Measurements from ENCODE around the gene ANK2.
A peak's percentile ranks its signal among the peaks of the same experiment; 100 is the strongest.

Gene ANK2

DNA sequence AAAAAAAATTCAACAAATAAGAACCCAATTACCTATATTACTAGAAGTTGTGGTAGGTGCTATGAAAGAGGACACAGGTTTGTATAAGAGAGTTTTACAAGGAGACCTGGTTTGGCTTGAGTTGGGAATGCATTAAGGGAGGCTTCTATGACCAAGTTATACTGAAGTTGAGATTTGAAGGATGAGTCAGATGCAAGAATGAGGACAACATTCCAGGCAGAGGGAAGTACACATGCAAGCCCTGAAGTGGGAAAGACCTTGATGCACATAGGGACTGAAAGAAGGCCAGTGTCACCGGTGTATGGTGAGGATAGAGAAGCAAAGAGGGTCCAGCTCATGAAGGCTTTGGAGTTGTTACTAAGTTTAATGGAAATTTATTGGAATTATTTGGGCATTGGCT is 52.2 kb downstream of the ANK2 start:
- no peak for DNase-seq

DNA sequence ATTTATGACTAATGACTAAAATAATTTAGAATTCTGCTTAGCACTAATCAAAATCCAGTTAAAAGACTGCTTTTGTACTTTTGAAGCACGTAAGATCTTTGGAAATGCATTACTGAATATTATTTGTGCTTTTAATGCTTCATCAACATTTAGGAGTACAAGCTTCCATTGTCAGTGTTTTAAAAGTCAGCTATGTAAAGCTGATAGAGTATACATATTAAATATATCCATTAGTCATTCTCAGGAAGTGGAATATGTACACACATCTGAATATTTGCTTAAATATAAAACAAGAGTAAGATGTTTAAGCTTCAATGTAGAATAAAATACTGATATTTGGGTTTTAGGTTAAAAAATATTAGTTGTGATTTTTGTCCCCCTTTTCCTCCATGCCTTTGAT is 54.1 kb downstream of the ANK2 start:
- no peak for DNase-seq

DNA sequence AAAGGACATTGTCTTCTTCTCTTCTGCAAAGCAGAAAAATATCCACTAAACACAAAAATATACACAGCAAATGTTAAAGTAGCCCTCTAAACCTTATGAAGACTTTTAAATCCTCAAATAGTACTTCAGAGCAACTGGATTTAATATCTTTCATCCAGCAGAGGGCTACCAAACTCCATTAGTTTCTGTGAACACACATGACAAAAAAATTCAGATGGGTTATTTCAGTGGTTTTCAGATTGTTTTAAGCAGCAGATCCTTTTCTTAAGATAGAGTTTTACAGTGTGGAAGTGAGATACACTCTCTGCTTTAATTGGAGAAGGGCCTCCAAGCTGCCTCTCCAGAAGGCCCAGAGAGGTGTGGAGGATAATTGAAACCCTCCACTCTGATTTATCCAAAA is 56.7 kb downstream of the ANK2 start:
- DNase-seq, result no peak

DNA sequence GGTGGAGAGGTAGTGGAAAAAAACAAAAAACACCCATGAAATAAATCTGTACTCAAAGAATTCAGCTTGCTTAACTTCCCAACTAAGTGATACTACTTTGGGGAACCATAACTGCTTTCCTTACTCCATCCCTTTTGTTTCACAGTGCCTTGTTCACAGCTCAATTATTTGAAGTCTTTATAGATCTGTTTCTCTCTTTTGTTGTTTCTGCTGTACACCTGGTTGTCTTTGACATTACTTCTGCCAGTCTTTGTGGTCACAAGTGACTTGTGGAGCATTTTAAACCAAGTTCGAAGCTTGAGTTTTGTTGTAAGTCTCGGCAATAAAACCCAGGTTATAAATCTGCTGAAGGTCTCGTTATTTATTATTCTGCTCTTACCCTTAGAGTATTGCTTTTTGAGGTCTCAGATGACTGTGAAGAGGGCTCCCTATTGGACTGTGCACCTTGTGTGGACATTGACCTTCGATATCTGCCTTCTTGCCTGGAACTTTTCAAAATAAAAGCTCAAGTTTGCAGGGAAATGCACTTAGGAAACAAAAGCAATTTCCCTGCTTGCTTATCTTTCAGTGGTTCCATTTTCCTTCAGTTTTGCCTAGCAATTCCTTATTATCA is 59.8 kb downstream of the ANK2 start:
- DNase-seq, result no peak

DNA sequence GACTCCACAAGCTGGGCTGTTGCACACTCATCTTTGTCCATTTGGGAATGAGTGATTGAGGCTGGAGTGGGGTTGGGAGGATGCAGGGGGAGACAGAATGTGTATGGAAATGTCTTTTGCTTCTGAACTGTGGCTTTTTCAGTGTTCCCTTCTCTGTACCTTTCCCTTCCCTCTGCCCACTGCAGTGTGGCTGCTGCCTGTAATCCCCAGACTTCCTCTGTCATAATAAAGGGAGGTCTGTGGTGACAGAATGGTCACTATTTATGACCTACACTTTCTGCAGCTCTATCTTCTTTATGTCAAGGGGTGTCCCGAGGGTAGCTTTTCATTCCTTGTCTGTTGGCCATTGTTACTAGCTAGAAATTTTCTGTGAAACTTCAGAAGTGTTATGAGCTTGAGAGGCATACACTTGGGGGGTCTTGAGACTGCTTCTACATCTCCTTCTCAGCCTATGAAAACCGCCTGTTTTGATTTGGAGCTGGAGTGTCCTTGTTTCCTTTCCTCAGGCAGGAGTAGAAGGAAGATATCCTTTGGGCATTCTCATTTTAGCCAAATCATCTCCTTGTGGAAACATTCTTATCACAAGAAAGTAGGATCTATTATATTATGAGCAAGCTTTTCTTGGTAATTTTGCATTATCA is 63.0 kb downstream of the ANK2 start:
- no peak for DNase-seq

DNA sequence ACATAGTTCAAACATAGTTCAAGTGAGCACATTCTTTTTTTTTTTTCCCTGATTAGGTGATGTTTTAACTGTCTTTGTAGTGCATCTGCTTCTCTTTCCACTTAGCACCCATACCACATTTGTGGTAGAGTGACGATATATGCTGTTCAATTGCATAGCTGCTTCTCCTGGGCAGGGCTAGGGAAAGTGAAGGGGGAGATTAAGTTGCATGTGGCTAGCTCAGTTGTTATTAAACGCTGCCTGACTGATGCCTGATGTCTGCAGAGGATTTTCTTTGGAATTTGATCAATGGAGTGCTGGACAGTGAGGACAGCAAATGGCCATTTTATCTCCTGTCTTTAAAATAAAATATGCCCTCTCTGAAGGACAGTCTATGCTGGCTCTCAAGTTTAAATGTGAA is 63.7 kb downstream of the ANK2 start:
- DNase-seq, result no peak

DNA sequence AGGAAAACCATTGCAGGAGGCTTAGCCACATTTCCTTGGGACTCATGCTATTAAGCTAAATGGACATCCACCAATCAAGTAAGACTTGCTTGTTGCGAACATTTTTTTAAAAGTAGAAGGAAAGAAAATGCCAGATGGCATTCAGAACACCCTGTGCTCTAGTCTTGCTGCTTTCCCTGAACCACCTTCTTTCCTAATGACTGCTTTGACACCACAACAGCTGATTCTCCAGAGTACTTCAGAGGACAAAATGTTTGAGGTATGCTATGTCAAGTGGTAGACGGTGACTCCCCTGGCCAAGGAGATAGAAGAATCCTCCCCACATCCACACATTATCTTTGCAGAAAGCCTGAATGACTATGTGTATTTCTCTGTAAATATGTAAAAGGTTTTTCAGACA is 65.4 kb downstream of the ANK2 start:
- no peak for DNase-seq

DNA sequence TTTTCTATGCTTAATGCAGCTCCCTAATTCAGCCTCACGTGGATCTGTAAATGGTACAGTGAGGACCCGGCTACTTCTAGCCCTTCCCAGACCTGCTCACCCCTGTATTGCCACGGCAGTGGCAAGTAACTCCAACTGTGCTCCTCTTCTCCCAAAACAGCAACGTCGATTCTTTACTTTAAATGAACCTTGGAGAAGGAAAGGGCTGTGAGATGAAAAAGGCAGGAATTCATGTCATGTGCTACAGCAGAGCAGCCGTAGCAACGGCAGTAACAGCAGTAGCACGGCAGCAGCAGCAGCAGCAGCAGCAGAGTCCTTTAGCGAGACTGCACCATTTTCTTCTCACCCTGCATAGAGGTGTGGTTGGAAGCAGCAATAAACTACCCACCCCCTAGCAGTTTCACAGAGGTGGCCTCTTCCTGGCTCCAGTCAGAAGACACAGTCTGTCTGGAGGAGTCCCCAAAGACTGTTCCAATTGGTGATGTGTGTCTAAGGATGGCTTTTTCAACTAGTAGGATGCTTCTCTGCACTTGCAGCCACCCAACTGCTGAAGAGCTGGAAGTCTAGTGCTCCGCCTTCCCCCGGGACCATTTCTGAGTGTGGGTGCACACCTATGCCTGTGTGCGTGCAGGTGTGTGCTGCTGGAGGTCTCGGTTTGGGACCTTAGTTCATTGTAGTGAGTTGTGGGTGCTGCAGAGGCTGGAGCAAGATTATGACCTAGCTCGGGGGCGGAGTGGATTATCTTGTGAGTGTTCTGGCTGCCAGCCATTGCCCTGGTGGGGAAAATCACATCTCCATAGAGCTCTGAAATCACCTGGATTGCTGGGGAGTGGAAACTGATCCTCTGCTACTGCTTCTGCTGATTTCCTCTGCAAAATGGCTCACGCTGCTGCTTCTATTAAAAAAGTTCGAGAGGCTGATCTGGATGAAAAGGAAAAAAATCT is 67.2 kb downstream of the ANK2 start:
- no peak for DNase-seq

DNA sequence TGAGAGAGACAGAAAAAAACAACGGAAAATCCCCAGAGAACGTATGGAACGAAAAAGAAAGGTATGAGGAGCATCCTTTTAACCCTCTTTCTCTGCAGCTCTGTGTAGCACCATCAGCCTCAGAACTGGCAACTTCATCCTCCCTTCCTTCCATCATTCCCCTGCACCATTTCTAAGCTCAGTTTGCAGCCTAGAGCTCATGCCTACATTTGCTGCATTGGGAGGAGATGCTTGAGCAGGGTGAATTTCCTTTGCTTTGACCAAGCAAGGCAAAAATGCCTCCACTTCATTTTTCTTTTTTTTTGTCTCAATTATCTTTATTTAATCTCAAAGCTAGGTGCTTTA is 67.9 kb downstream of the ANK2 start:
- DNase-seq, result no peak

DNA sequence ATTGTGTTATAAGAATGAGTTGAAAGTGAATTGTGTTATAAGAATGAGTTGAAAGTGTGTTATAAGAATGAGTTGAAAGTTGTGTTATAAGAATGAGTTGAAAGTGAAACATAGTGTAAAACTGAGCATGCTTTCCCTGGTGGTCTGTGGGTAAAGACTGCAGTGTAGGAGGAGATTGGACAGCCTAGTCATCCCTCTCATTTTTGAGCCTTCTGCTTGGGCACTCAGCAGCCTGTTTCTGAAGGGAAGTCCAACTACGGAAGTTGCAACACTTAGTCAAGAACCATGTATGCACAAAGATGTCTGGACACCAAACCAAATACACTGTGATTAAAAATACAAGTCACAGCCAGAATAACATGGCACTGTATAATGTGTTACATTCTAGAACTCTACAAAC is 72.6 kb downstream of the ANK2 start:
- DNase-seq, result no peak

DNA sequence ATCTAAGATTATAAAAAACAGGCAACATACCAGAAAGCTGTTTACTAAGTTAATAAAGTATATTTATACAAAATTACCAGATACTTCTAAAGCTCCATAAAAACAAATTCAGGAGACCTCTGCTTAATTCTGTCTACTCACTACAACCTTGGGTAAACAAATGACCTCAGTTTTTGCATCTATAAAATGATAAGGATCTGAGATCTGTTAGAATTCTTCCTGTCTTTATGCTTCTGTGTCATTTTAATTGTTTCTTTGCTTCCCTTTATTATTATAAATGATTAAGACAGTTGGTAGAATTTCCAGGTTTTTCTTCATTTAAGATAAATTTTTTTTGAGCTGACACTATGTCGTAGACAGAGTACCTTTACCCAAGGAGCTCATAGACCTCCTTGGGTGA is 76.0 kb downstream of the ANK2 start:
- no peak for DNase-seq

DNA sequence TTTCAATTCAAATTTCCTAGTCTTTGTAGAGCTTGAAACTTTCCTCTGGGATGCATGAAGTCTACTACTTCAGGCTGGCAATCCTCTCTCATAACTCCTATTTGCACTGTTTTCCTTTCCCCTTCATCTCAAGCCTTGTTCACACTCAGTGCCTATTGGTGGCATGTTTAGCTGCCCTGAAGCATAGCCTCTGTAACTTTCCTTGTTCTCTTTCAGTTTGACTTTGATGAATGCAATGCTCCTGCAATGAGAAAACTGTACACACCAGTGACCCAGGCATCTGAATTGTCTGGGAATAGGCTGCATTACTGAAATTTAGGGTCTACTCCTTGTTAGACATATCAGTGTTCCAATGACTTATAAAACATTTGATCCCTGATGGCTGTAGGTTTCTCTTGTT is 81.7 kb downstream of the ANK2 start:
- DNase-seq, result no peak

DNA sequence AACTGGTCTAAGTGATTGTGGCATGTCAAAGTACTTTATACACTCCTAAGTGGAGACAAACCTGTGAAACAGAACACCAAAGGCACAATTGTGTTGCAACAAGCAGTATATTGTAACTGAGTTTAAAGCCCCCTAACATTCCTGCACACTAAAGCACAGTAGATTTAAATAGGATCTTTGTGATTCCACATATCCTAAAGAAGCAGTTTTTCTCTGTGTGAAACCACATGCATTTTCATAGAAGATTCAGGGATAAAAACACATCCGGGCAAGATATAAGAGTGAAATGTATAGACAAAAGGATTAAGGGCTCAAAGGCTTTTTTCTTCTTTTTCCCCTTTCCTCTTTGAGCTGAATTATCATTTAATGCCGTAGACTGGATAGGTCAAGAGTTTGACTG is 82.2 kb downstream of the ANK2 start:
- DNase-seq, result no peak

DNA sequence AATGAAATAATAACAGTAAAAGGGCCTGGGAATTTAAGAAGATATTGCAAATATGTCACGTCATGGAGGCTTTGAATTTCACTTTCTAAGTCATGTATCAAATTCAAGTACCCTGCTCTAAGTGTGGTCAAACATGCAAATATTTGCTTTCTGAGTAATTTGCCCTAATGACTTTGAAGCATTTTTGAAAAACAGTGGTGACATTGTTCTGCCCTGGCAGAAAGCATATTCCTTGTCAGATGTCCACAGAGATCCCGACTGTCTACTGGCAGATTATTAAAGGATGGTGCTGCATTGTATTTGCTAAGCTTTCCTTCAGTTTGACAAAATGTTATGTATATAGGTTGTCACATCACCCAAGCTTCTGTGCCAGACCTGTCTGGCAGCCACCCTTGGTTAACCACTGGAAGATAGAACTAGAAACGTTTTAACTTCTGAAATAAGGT is 92.5 kb downstream of the ANK2 start:
- peak; percentile 83 for DNase-seq

DNA sequence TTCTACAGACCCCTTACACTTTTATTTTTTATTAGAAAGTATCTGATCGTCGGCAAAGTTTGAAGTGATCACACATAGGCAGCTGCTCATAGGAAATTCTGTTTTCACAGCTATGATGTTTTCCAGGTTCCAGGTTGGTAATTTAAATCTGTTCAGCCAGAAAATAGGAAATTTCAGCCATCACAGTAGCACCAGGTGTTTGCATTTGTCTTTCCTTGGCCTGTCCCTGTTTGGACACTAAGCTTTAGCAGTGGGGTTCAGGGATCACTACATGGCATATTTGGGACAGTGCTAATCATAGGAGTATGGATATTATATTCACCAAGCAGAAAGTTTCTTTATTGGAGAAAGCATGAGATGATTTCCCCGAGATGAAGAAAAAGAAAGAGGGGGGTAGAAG is 92.9 kb downstream of the ANK2 start:
- DNase-seq, result no peak

DNA sequence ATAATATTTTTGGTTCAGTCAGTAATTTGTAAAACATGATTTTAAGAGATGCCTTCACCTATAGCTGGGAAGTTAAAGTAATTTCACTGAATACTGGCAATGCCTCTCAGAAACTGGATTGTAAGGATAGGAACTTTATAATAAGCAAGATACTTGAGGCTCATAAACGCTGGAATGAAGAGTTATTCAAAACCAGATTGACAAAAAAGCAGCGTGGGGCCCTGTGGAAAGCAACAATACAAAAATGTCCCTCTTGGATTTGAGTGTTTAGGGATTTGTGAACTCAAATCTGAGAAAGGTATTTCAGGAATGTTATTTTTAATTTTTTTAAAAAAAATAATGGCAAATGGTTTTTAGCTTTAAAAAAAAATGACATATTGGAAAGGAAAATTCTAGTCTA is 94.6 kb downstream of the ANK2 start:
- DNase-seq, result no peak

DNA sequence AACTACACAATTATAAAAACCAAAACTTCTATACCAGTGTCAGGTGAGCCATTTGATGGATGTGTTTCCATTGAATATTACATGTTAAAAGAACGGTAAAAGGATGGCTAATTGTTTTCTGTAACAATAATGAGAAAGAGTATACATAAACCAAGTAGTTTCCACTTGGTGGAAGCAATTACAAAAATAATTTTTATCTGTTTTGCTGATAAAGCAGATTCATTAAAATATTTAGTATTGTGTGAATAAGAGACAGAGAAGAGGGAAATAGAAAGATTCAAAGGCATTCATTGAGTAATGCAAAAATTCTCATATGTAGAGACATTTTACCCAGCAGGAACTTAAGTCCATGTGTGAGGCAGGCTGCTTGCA is 95.7 kb downstream of the ANK2 start:
- DNase-seq, result no peak

DNA sequence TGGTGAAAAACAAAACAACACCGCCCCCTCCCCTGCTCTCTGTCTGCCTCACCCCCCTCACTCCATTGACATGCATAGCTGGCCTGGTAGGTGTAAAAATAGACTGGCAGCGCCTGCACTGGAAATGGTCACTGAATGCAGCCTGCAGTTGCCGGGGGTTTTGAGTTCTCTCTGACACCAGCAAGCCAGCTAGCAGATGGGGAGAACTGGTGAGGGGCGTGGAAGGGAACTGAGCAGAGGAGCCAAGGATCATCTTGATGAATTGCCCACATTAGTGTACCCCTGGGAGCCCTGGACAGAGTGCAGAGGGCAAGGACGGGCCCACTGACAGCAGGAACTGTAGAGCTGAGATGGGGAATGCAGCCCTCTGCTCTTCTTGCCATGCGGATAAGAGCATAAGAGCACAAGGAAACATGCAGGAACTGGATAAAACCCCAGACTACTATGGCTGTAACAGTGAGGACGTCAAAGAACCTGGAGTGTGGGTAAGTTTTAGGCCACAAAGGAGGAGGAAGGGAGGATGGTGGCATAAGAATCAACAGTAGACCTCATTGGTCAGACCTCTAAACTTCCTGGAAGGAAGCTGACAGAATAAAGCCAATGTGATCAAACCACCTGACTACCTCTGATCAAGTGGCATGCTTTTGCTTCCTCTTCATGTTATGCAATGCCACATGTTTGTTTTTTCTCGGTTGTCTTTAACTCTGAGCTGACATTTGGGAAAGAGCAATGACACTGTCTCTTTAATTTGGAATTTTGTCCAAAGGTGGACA is 96.3 kb downstream of the ANK2 start:
- peak; percentile 66 for DNase-seq

DNA sequence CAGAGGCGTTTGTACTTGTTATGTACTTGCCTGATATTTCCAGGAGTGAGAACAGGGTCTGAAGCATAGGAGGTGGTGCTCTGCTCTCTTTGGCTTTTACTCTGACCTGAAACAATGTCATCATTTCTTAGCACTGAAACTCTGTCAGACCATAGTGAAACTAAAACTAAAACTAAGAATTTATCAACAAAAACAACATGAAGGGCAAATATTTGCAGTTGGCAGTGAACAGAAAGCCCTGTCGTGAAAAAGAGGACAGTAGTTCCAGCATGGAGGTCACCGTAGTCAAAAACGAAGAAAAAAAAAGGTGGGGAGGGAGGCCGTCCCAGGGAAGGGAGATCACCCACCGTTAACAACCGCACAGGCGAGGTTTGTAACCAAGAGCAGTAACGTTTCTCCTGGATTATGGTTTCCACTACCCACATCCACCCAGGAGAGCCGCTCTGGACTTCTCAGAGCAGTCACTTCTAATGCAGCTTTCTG is 97.5 kb downstream of the ANK2 start:
- no peak for DNase-seq

DNA sequence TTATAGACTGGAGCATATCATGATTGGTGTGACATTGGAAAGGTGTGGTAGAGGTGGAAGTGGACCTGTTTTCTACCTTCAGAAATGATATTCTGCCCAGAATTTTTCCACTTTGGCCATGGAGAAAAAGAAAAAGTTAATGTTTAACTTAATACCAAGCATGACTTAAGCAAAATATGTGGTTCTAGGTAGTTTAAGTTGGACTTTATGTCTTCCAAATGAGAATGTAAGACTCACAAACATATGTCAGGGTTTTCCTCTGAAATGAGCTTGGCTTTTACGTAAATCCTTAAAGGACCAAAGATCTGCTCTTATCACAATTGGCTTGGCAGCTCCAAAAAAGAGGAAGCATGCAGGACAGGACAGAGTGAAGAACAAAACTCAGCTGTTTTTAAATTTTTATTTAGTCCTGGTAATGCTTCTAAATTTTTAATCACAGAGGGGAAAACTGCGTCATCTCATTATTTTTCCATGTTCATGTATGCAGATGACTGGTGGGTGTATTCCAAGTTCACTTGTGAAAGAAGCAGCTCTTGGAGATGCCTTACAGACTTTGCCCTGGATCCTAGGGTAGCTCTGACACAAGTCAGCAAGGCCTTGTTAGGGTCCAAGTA is 98.2 kb downstream of the ANK2 start:
- no peak for DNase-seq

DNA sequence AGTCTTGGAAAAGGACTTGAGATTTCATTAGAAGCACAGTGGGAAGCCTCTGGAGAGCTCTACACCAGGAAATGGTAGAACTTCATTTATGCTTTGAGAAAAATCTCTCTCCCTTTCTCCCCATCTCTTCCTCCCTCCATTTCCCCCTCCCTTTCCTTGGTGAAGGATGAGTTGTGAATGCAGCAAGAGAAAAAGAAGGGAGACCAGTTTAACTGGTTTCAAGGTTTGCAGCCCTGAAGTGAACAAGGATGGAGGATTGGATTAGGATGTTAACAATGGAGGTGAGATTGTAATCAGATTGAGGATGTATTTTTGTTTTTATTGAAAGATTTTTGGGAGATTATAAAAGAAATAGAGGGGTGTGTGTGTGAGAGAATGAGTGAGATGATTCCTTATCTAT is 99.5 kb downstream of the ANK2 start:
- DNase-seq, result no peak

DNA sequence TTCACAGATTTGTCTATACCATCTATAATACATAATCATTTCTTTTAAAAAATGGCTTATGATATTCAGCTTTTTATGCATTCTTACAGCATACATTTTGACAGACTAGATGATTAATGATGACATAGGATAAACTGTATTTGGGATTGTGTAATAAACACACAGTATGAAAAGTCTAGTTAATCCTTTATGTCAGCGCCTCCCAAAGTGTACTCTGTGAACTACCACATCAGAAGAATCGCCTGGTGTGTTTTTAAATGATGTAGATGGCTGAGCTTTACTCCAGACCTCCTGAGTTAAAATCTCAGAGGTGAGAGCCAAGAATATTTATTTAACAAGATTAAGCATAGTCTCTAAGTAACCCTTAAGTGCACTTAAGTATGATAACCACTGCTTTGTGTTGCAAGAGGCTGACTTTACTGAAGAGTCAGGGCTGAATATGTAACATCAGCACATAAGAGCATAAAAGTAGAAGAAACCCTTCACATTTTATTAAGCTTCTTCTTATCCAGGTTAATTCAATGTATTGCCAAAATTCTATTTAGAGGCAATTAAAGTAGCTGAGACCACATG is 104.2 kb downstream of the ANK2 start:
- DNase-seq, result no peak

DNA sequence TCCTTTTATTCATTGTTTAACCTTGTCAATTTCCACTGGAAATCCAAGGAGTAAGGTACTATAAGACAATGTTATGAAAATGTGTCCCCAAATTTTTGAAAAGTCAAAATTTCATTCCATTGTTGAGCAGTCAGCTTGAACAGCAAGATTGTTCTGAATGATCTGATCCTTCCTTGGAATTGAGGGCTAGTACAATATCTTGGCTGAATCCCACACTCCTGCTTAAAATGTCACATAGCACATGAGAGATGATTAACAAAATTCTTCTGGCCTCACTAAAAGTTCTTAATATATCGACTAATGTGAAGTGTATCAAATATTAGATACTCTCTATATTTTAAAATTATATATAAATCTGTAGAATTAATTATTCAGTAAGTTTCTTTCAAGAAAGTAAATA is 104.8 kb downstream of the ANK2 start:
- no peak for DNase-seq
